H1 (cell line): ENCODE results near the gene VPS18. TPM values are rescaled to one million over a fixed set of nuclear protein-coding genes. Genes with fewer than 3 reads are reported as not detected.

Experiments used
- CTCF ChIA-PET: fragments of 300-600 bp; sonication (Branson Sonifier 250); formaldehyde crosslinking; loops from one replicate; lab custom pipeline; 2021; ENCODE audit not compliant: partially characterized antibody; lab: Charles Lee
- POLR2A ChIA-PET: fragments of 300-600 bp; sonication (Branson Sonifier 250); formaldehyde crosslinking; loops from one replicate; lab custom pipeline; 2021; ENCODE audit warnings: inconsistent platforms; ENCODE audit not compliant: partially characterized antibody; lab: Charles Lee
- DNase-seq, 2 experiments: peaks; one replicate each; pipeline versions ENCODE4 v3.0.0 to v3.0.0-alpha.2; 2010 to 2022; ENCODE audit warnings: low spot score in 2 of 2, low read depth in 1 of 2, mixed read lengths in 1 of 2
- FAIRE-seq: peaks from 2 replicates; lab custom pipeline; 2011; peaks lifted over from hg19 to GRCh38; lab: Jason Lieb, UNC
- H2AFZ ChIP-seq: 2 replicates; pipeline ENCODE4 v1.8.1; 2012; ENCODE audit warnings: low read length, inconsistent platforms
- H2AK5ac ChIP-seq: 2 replicates; pipeline ENCODE4 v1.6.1; 2013; ENCODE audit warnings: low read depth, low read length
- H2BK120ac ChIP-seq: replicated peaks from 2 replicates; pipeline ENCODE3; 2013; ENCODE audit warnings: low read depth, low read length, inconsistent platforms
- H2BK12ac ChIP-seq: 2 replicates; pipeline ENCODE4 v1.6.1; 2013; ENCODE audit warnings: low read depth, low read length
- H2BK15ac ChIP-seq: 2 replicates; pipeline ENCODE4 v1.6.1; 2013; ENCODE audit warnings: low read length
- H2BK20ac ChIP-seq: 2 replicates; pipeline ENCODE4 v1.6.1; 2013; ENCODE audit warnings: low read length
- H2BK5ac ChIP-seq: 2 replicates; pipeline ENCODE4 v1.6.1; 2013; ENCODE audit warnings: low read depth, low read length
- H3K14ac ChIP-seq: 2 replicates; pipeline ENCODE4 v1.6.1; 2013; ENCODE audit warnings: inconsistent platforms; ENCODE audit not compliant: insufficient read length
- H3K18ac ChIP-seq: 2 replicates; pipeline ENCODE4 v1.6.1; 2013; ENCODE audit warnings: low read length; ENCODE audit errors: extremely low read depth
- H3K23ac ChIP-seq: 2 replicates; pipeline ENCODE4 v1.6.1; 2013; ENCODE audit warnings: inconsistent platforms; ENCODE audit not compliant: insufficient read length
- H3K23me2 ChIP-seq: 2 replicates; pipeline ENCODE4 v1.6.1; 2013; ENCODE audit warnings: low read depth, low read length
- H3K27ac ChIP-seq: 2 replicates; pipeline ENCODE4 v1.6.1; 2011; ENCODE audit warnings: low read depth, low read length, inconsistent platforms
- H3K27me3 ChIP-seq, 4 experiments: replicated peaks in 1 of 4; 1 replicate in 1 of 4; 2 replicates in 3 of 4; pipeline versions ENCODE4 v1.6.1 to v1.8.1; 2011 to 2013; ENCODE audit warnings: low read length in 3 of 4, mild to moderate bottlenecking in 3 of 4, inconsistent platforms in 2 of 4, mixed read lengths in 2 of 4, moderate library complexity in 1 of 4; ENCODE audit not compliant: control insufficient read depth in 3 of 4, insufficient read depth in 3 of 4; ENCODE audit errors: extremely low read depth in 1 of 4
- H3K36me3 ChIP-seq, 4 experiments: 2 replicates each; pipeline versions ENCODE4 v1.6.1 to v1.8.1; 2011 to 2013; ENCODE audit warnings: mild to moderate bottlenecking in 4 of 4, low read length in 3 of 4, moderate library complexity in 2 of 4, control low read depth in 1 of 4, inconsistent platforms in 1 of 4; ENCODE audit not compliant: insufficient read depth in 4 of 4, control insufficient read depth in 2 of 4
- H3K4ac ChIP-seq: replicated peaks from 2 replicates; pipeline ENCODE3; 2013; ENCODE audit warnings: low read length, low read depth, mixed read lengths, inconsistent platforms; ENCODE audit not compliant: insufficient read length
- H3K4me1 ChIP-seq, 4 experiments: replicated peaks in 1 of 4; 1 replicate in 1 of 4; 2 replicates in 3 of 4; pipeline versions ENCODE4 v1.6.1 to v1.8.1; 2011 to 2013; ENCODE audit warnings: low read length in 3 of 4, inconsistent platforms in 2 of 4, mixed read lengths in 1 of 4; ENCODE audit not compliant: insufficient read depth in 4 of 4, control insufficient read depth in 3 of 4
- H3K4me2 ChIP-seq, 2 experiments: 2 replicates each; pipeline versions ENCODE4 v1.6.1 to v1.8.1; 2011 to 2013; ENCODE audit warnings: low read depth in 2 of 2, low read length in 2 of 2, control low read depth in 1 of 2, inconsistent platforms in 1 of 2, mild to moderate bottlenecking in 1 of 2; ENCODE audit not compliant: insufficient read depth in 1 of 2
- H3K4me3 ChIP-seq, 4 experiments: fragments of 200-600, 300-600 bp in 1 of 4; sonication (generic), shearing (Covaris generic), sonication (Bioruptor Twin) in 1 of 4; 2 replicates each; pipeline versions ENCODE4 v1.5.1 to v1.8.1; 2011 to 2016; ENCODE audit warnings: low read length in 4 of 4, low read depth in 3 of 4, control low read depth in 2 of 4, inconsistent platforms in 2 of 4, mild to moderate bottlenecking in 2 of 4, mixed read lengths in 1 of 4, moderate library complexity in 1 of 4; ENCODE audit not compliant: insufficient read depth in 2 of 4; ENCODE audit errors: extremely low read depth in 1 of 4
- H3K56ac ChIP-seq: replicated peaks from 2 replicates; pipeline ENCODE3; 2013; ENCODE audit warnings: low read depth, mild to moderate bottlenecking, mixed read lengths, low read length, inconsistent platforms; ENCODE audit not compliant: insufficient read length
- H3K79me1 ChIP-seq: 2 replicates; pipeline ENCODE4 v1.6.1; 2013; ENCODE audit warnings: low read depth, low read length, control low read depth
- H3K79me2 ChIP-seq, 2 experiments: 2 replicates each; pipeline versions ENCODE4 v1.6.1 to v1.8.1; 2012 to 2013; ENCODE audit warnings: low read length in 2 of 2, mild to moderate bottlenecking in 2 of 2, inconsistent platforms in 1 of 2; ENCODE audit not compliant: insufficient read depth in 2 of 2, control insufficient read depth in 1 of 2
- H3K9ac ChIP-seq, 4 experiments: replicated peaks in 1 of 4; 1 replicate in 1 of 4; 2 replicates in 3 of 4; pipeline versions ENCODE4 v1.6.1 to v1.8.1; 2011 to 2013; ENCODE audit warnings: low read depth in 3 of 4, low read length in 3 of 4, control low read depth in 2 of 4, mild to moderate bottlenecking in 2 of 4, moderate library complexity in 2 of 4, inconsistent platforms in 1 of 4; ENCODE audit errors: extremely low read depth in 1 of 4
- H3K9me3 ChIP-seq, 2 experiments: 2 replicates each; pipeline versions ENCODE4 v1.6.1 to v1.8.1; 2012 to 2013; ENCODE audit warnings: mild to moderate bottlenecking in 2 of 2, moderate library complexity in 2 of 2, control low read depth in 1 of 2, inconsistent platforms in 1 of 2, low read depth in 1 of 2, low read length in 1 of 2, mixed read lengths in 1 of 2; ENCODE audit not compliant: insufficient read depth in 2 of 2
- H4K20me1 ChIP-seq, 2 experiments: replicated peaks in 1 of 2; 2 replicates each; pipeline versions ENCODE3 to v1.8.1; 2011 to 2013; ENCODE audit warnings: inconsistent platforms in 2 of 2, low read length in 2 of 2, mild to moderate bottlenecking in 1 of 2; ENCODE audit not compliant: insufficient read depth in 2 of 2, control insufficient read depth in 1 of 2
- H4K5ac ChIP-seq: 2 replicates; pipeline ENCODE4 v1.6.1; 2013; ENCODE audit warnings: low read length, low read depth, mixed read lengths, inconsistent platforms; ENCODE audit not compliant: insufficient read length
- H4K8ac ChIP-seq: 2 replicates; pipeline ENCODE4 v1.8.0; 2013; ENCODE audit warnings: mild to moderate bottlenecking, moderate library complexity, low read length, inconsistent platforms; ENCODE audit not compliant: insufficient read depth; ENCODE audit errors: extremely low read depth
- H4K91ac ChIP-seq: replicated peaks from 2 replicates; pipeline ENCODE3; 2013; ENCODE audit warnings: low read length, mixed read lengths, inconsistent platforms; ENCODE audit not compliant: insufficient read length
- RFX5 ChIP-seq: IDR thresholded peaks from 2 replicates; pipeline ENCODE4 v1.6.1; 2011; ENCODE audit warnings: low read depth, low read length, improper control_type of control experiment, borderline replicate concordance
- SRF ChIP-seq: IDR thresholded peaks from 2 replicates; pipeline ENCODE4 v1.6.1; 2011; ENCODE audit warnings: mild to moderate bottlenecking, low read depth, low read length, moderate library complexity
- WGBS, 2 experiments: shearing (Covaris generic) in 1 of 2; methylation state at CpG; one replicate each; pipeline versions ENCODE4 v1.1.6 to v1.1.7; 2013 to 2015; ENCODE audit warnings: low lambda C conversion rate in 2 of 2, mixed read lengths in 2 of 2, inconsistent platforms in 1 of 2, low coverage in 1 of 2, missing lambda C conversion rate in 1 of 2; ENCODE audit not compliant: insufficient replicate concordance in 2 of 2, insufficient coverage in 1 of 2, insufficient read length in 1 of 2; ENCODE audit errors: extremely low coverage in 1 of 2, missing lambda C conversion rate in 1 of 2; 5-methylcytosine and 5-hydroxymethylcytosine counted together
- polyA plus RNA-seq, 7 experiments: library from polyadenylated mRNA; depleted of rRNA in 3 of 7; stranded (reverse) in 5 of 7; unstranded in 2 of 7; fragments of >200 nt in 5 of 7; fragments of 200-250 nt in 2 of 7; gene quantifications; 1 replicate in 5 of 7; 2 replicates in 1 of 7; 4 replicates in 1 of 7; pipeline versions ENCODE4 v1.2.1 to v1.2.3, GENCODE V29; 2011 to 2013; ENCODE audit warnings: missing spikeins in 2 of 7, mixed read lengths in 2 of 7
- total RNA-seq: library from RNA; stranded (reverse); fragmentation: NEBNext Ultra II Directional; extraction: Animal tissue kit (Norgen Biotek cat#: 25700); gene quantifications from 2 replicates; pipeline ENCODE4 v1.2.1, GENCODE V29; 2021
- TF ChIP-seq, protein P1 (sequence below): IDR thresholded peaks from 2 replicates; pipeline ENCODE4 v1.6.1; 2011; ENCODE audit warnings: low read length, improper control_type of control experiment

Gene VPS18
- total and polyA plus RNA-seq, 2 of the 8 experiments (the other 6 are each of a cell fraction or from before 2014, with no cell fraction given), result 28.9 to 32.7 TPM

DNA sequence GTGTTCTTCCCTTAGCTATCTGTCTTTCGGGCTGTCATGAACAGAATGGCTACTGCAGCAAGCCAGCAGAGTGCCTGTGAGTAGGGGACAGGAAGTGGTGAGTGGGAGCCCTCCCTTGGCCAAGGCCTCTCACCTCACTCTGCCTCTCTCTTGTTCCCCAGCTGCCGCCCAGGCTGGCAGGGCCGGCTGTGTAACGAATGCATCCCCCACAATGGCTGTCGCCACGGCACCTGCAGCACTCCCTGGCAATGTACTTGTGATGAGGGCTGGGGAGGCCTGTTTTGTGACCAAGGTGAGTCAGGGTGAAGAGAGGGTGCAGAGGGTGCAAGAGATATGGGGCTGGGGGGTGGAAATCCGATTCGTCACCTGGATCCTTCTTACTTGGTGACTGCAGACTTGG, 37.9 kb downstream of the VPS18 start:
- Histone ChIP-seq H2BK120ac (no peak overlapping the region), H3K36me3 (no peaks in the 10 kb centered on the region), H3K23ac (no peak overlapping the region), H4K20me1 (peaks cover 2 to 14% of the 10 kb centered on the region in 2 experiments), H3K9me3 (no peaks in the 10 kb centered on the region), H2BK20ac (no peak overlapping the region), H2AK5ac (no peak overlapping the region), H3K4me2 (no peak overlapping the region), H3K14ac (no peak overlapping the region), H3K79me1 (no peaks in the 10 kb centered on the region), H2BK5ac (no peak overlapping the region), H2AFZ (no peak overlapping the region), H3K27me3 (peaks cover 38 to 73% (median 62%) of the 10 kb centered on the region in 4 experiments), H3K56ac (no peak overlapping the region), H2BK15ac (no peak overlapping the region), H3K4me1 (peaks cover 3 to 22% (median 9%) of the 10 kb centered on the region in 4 experiments), H3K18ac (no peak overlapping the region), H2BK12ac (no peak overlapping the region; the same call in 1 of the 2 replicates), H3K27ac (no peak overlapping the region), H3K79me2 (no peaks in the 10 kb centered on the region), H3K4me3 (no peak overlapping the region), H3K23me2 (peaks cover 21% of the 10 kb centered on the region; the same call in 1 of the 2 replicates), H3K4ac (no peak overlapping the region), H4K91ac (no peak overlapping the region), H3K9ac (no peak overlapping the region; a peak in 1 of 7 replicates), H4K5ac (no peak overlapping the region), H4K8ac (no peak overlapping the region)
- FAIRE-seq (no peak), DNase-seq (no peak)
- WGBS, 2 experiments, result 67% methylated on average over 8 of the region's 8 CpGs; no CpG with 5 or more reads in 1 of the 2 experiments
- POLR2A ChIA-PET, result interaction anchor here (1.9 to 43.8 kb wide), 4 partner anchors 14 to 36 kb away, joined by 4 to 1505 read pairs (median 89); partner anchors contain the start of gene CHAC1
- CTCF ChIA-PET, result interaction anchor here (0.8 to 33.1 kb wide), 11 partner anchors 7 to 125 kb away, joined by 3 to 619 read pairs (median 10); partner anchors contain the start of genes CHAC1, DLL4, DNAJC17 and VPS18
- TF ChIP-seq RFX5, result no peak
- no peak for TF ChIP-seq SRF
- TF ChIP-seq, protein P1, sequence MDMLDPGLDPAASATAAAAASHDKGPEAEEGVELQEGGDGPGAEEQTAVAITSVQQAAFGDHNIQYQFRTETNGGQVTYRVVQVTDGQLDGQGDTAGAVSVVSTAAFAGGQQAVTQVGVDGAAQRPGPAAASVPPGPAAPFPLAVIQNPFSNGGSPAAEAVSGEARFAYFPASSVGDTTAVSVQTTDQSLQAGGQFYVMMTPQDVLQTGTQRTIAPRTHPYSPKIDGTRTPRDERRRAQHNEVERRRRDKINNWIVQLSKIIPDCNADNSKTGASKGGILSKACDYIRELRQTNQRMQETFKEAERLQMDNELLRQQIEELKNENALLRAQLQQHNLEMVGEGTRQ, result no peak
